Suppressor macrophage (primary cell): ENCODE data around the gene HOMER2.
A peak's percentile ranks its signal among the peaks of the same experiment; 100 is the strongest.
"Not testable (repeated sequence)": the region's sequence is repeated elsewhere in the genome, so short reads cannot be mapped to it uniquely, and the experiment has no call there.

Experiments
- DNase-seq, 4 experiments: peaks; one replicate each; pipeline ENCODE4 v3.0.0-alpha.2; 2020 to 2022
- total RNA-seq, 17 experiments: gene quantifications; one replicate each; lab custom pipeline; 2026; ENCODE audit warnings: mixed read lengths in 6 of 17, inconsistent platforms in 3 of 17; lab: John Stamatoyannopoulos, UW

The HOMER2 gene
- total RNA-seq, result 1.4 to 16.5 (median 5.0) reads per million in 17 experiments

GRCh38 chr15:82952158-82953081, at the start of gene HOMER2:
TSS of gene HOMER2 (minus strand) at chr15:82952720. CDS start at chr15:82952535, 185 bp downstream.
- DNase-seq, result peak in 3 of 4 experiments; percentile 23 to 58 (median 35)

GRCh38 chr15:83000672-83001031, 48.1 kb upstream of the HOMER2 start:
- DNase-seq, result not testable (repeated sequence)

GRCh38 chr15:82999905-83000671, 47.6 kb upstream of the HOMER2 start:
- DNase-seq, result peak; percentile 50 to 78 (median 72)

GRCh38 chr15:82999426-82999825, 46.9 kb upstream of the HOMER2 start:
- no peak for DNase-seq

- no peak for DNase-seq
Measured at GRCh38 chr15:82995938-82996337, 43.4 kb upstream of the HOMER2 start.

GRCh38 chr15:82995076-82995475, 42.6 kb upstream of the HOMER2 start:
- DNase-seq, result no peak

GRCh38 chr15:82993144-82993543, 40.6 kb upstream of the HOMER2 start:
- DNase-seq, result no peak

- DNase-seq, result no peak
Measured at GRCh38 chr15:82992436-82992998, 40.0 kb upstream of the HOMER2 start.

GRCh38 chr15:82986442-82986780, 33.9 kb upstream of the HOMER2 start:
- DNase-seq, result peak in 2 of 4 experiments; percentile 29

GRCh38 chr15:82985688-82986441, 33.3 kb upstream of the HOMER2 start, which contains the start of gene RAMAC:
TSS of gene RAMAC (plus strand) at chr15:82986210. CDS start at chr15:82989019, 2,809 bp downstream.
- DNase-seq, result peak; percentile 93 to 99 (median 96)

GRCh38 chr15:82980981-82981380, 28.5 kb upstream of the HOMER2 start:
- no peak for DNase-seq

- no peak for DNase-seq
Measured at GRCh38 chr15:82979726-82980125, 27.2 kb upstream of the HOMER2 start.

- DNase-seq, result no peak
Measured at GRCh38 chr15:82978438-82978837, 25.9 kb upstream of the HOMER2 start.

- DNase-seq, result no peak
Measured at GRCh38 chr15:82977076-82977475, 24.6 kb upstream of the HOMER2 start.

GRCh38 chr15:82972990-82973389, 20.5 kb upstream of the HOMER2 start:
- no peak for DNase-seq

GRCh38 chr15:82971218-82971984, 18.9 kb upstream of the HOMER2 start:
- no peak for DNase-seq

GRCh38 chr15:82970696-82971095, 18.2 kb upstream of the HOMER2 start:
- DNase-seq, result no peak

GRCh38 chr15:82970078-82970686, 17.7 kb upstream of the HOMER2 start:
- DNase-seq, result no peak

- peak in 3 of 4 experiments; percentile 3 to 25 (median 13) for DNase-seq
Measured at GRCh38 chr15:82969353-82969752, 16.8 kb upstream of the HOMER2 start.

- DNase-seq, result peak in 3 of 4 experiments; percentile 22 to 45 (median 43)
Measured at GRCh38 chr15:82968066-82968465, 15.5 kb upstream of the HOMER2 start.

- DNase-seq, result no peak
Measured at GRCh38 chr15:82966671-82967071, 14.2 kb upstream of the HOMER2 start.
